GM23338 (cell line): ENCODE data around the gene MCTP1. TPM values are rescaled to one million over a fixed set of nuclear protein-coding genes. Genes with fewer than 3 reads are reported as not detected.

Source experiments
- ATAC-seq: fragments of 200-7000 bp; cut with Tn5 transposase; 3 replicates; pipeline ENCODE4 v1.9.1; 2020
- DNase-seq: peaks from one replicate; pipeline ENCODE4 v3.0.0-alpha.2; 2015; ENCODE audit warnings: low spot score
- H2AFZ ChIP-seq: fragments of 200-600 bp; sonication (generic); 2 replicates; pipeline ENCODE4 v1.8.0; 2016; ENCODE audit warnings: antibody characterized with exemption, mild to moderate bottlenecking, moderate library complexity
- H3F3A ChIP-seq: fragments of 200-600 bp; sonication (generic); replicated peaks from 2 replicates; pipeline ENCODE4 v1.8.0; 2017; ENCODE audit warnings: antibody characterized with exemption, mixed run types, low read depth
- H3K27ac ChIP-seq: fragments of 200-600 bp; sonication (generic); 2 replicates; pipeline ENCODE4 v1.6.1; 2016; ENCODE audit warnings: low read depth
- H3K27me3 ChIP-seq: fragments of 200-600 bp; sonication (generic); 2 replicates; pipeline ENCODE4 v1.8.0; 2016; ENCODE audit warnings: mild to moderate bottlenecking, mixed run types, moderate library complexity; ENCODE audit not compliant: insufficient read depth
- H3K36me3 ChIP-seq: fragments of 200-600 bp; sonication (generic); 2 replicates; pipeline ENCODE4 v1.8.0; 2016; ENCODE audit warnings: mild to moderate bottlenecking; ENCODE audit not compliant: insufficient read depth
- H3K4me1 ChIP-seq: fragments of 200-600 bp; sonication (generic); 2 replicates; pipeline ENCODE4 v1.8.0; 2016; ENCODE audit warnings: mild to moderate bottlenecking, moderate library complexity; ENCODE audit not compliant: insufficient read depth
- H3K4me2 ChIP-seq: fragments of 200-600 bp; sonication (generic); 2 replicates; pipeline ENCODE4 v1.7.1; 2017; ENCODE audit warnings: mixed run types
- H3K4me3 ChIP-seq: fragments of 200-600 bp; sonication (generic); 2 replicates; pipeline ENCODE4 v1.6.1; 2016; ENCODE audit warnings: mixed run types
- H3K79me2 ChIP-seq: fragments of 200-600 bp; sonication (generic); replicated peaks from 2 replicates; pipeline ENCODE4 v1.8.0; 2017; ENCODE audit warnings: mild to moderate bottlenecking; ENCODE audit not compliant: insufficient read depth
- H3K9me2 ChIP-seq: fragments of 200-600 bp; sonication (generic); 2 replicates; pipeline ENCODE4 v1.8.0; 2017; ENCODE audit not compliant: insufficient read depth
- H4K20me1 ChIP-seq: fragments of 200-600 bp; sonication (generic); replicated peaks from 2 replicates; pipeline ENCODE4 v1.8.0; 2017; ENCODE audit warnings: mild to moderate bottlenecking; ENCODE audit not compliant: insufficient read depth
- H3K27ac Mint-ChIP-seq: 2 replicates; pipeline ENCODE4 v1.8.0; 2020; ENCODE audit warnings: inconsistent platforms, mild to moderate bottlenecking, moderate library complexity, mixed read lengths
- H3K27me3 Mint-ChIP-seq: 3 replicates; pipeline ENCODE4 v1.8.0; 2022; ENCODE audit warnings: low read depth, mild to moderate bottlenecking, moderate library complexity, mixed read lengths, inconsistent platforms; ENCODE audit not compliant: insufficient read depth, poor library complexity
- H3K36me3 Mint-ChIP-seq: 3 replicates; pipeline ENCODE4 v1.8.0; 2021; ENCODE audit warnings: low read depth, mild to moderate bottlenecking, inconsistent platforms, moderate library complexity, mixed read lengths
- H3K4me1 Mint-ChIP-seq: 3 replicates; pipeline ENCODE4 v1.8.0; 2020; ENCODE audit warnings: mild to moderate bottlenecking, inconsistent platforms, mixed read lengths
- H3K4me3 Mint-ChIP-seq: 3 replicates; pipeline ENCODE4 v1.8.0; 2021; ENCODE audit warnings: moderate library complexity, mild to moderate bottlenecking, inconsistent platforms, mixed read lengths
- H3K9me3 Mint-ChIP-seq: 3 replicates; pipeline ENCODE4 v1.8.0; 2020; ENCODE audit warnings: moderate library complexity, mild to moderate bottlenecking, inconsistent platforms, mixed read lengths
- CREB1 ChIP-seq: fragments of 250-450 bp; sonication (Bioruptor Pico); IDR thresholded peaks from 2 replicates; pipeline ENCODE4 v1.5.0; 2020; ENCODE audit warnings: low read depth, mild to moderate bottlenecking, moderate library complexity
- CTCF ChIP-seq, 2 experiments: fragments of 200-600 bp in 1 of 2; sonication (generic) in 1 of 2; conservative IDR thresholded peaks; 2 replicates each; pipeline versions ENCODE4 v1.5.1 to v1.6.1; 2016 to 2017; ENCODE audit warnings: antibody characterized with exemption in 2 of 2, low read depth in 2 of 2, mild to moderate bottlenecking in 2 of 2, moderate library complexity in 1 of 2
- ETS1 ChIP-seq: IDR thresholded peaks from 2 replicates; pipeline ENCODE4 v1.6.1; 2016; ENCODE audit warnings: antibody characterized with exemption
- EZH2phosphoT487 ChIP-seq: fragments of 200-600 bp; sonication (generic); IDR thresholded peaks from one replicate; pipeline ENCODE4 v1.8.1; 2018; ENCODE audit warnings: antibody characterized with exemption; ENCODE audit not compliant: unreplicated experiment
- NANOG ChIP-seq: IDR thresholded peaks from 2 replicates; pipeline ENCODE4 v1.6.1; 2016; ENCODE audit warnings: antibody characterized with exemption, borderline replicate concordance
- POLR2AphosphoS5 ChIP-seq: IDR thresholded peaks from 2 replicates; pipeline ENCODE4 v1.6.1; 2016; ENCODE audit warnings: antibody characterized with exemption, low read depth
- STAT1 ChIP-seq: IDR thresholded peaks from one replicate; pipeline ENCODE4 v1.6.1; 2016; ENCODE audit warnings: antibody characterized with exemption; ENCODE audit not compliant: unreplicated experiment
- ZNF114 ChIP-seq: fragments of 250-450 bp; sonication (Bioruptor Pico); IDR thresholded peaks from 2 replicates; pipeline ENCODE4 v1.5.0; 2020; ENCODE audit warnings: mild to moderate bottlenecking, moderate library complexity
- ZNF462 ChIP-seq: fragments of 250-450 bp; sonication (Bioruptor Pico); IDR thresholded peaks from 2 replicates; pipeline ENCODE4 v1.5.0; 2020; ENCODE audit warnings: mild to moderate bottlenecking, moderate library complexity
- polyA plus RNA-seq: library from polyadenylated mRNA; unstranded; fragments of >200 nt; fragmentation: Nextera tagmentation; extraction: Ambion mirVana; gene quantifications from 2 replicates; pipeline ENCODE4 v1.2.1, GENCODE V29; 2016
- total RNA-seq: library from RNA; depleted of rRNA; stranded (reverse); fragments of >200 nt; shearing (Covaris generic); gene quantifications from 2 replicates; pipeline ENCODE4 v1.2.3, GENCODE V29; 2014

The MCTP1 gene
- total and polyA plus RNA-seq, 2 experiments from 2014 or later, result 3.7 to 4.2 TPM

GRCh38 chr5:95241161-95241560 is 43.7 kb downstream of the MCTP1 start:
- H2AFZ ChIP-seq, result no peak overlapping the region
- H3K27me3 Mint-ChIP-seq, result no peaks in the 10 kb centered on the region
- H3K9me3 Mint-ChIP-seq, result no peaks in the 10 kb centered on the region
- H3K4me1 ChIP-seq, result no peaks in the 10 kb centered on the region
- H3K4me3 ChIP-seq, result no peak overlapping the region
- TF ChIP-seq CTCF (conservative IDR thresholded peaks at IDR 0.05; ENCODE audit: low read depth in 2 of 2) (no peak), STAT1 (no peak), ZNF462 (CRISPR knock-in tag) (no peak), ETS1 (no peak), EZH2phosphoT487 (no peak), POLR2AphosphoS5 (no peak), CREB1 (CRISPR knock-in tag) (no peak), NANOG (no peak), ZNF114 (CRISPR knock-in tag) (no peak)
- ATAC-seq (no peak), DNase-seq (no peak)
- no peaks in the 10 kb centered on the region for H3K27me3 ChIP-seq
- H3K36me3 ChIP-seq, result no peaks in the 10 kb centered on the region
- H3K4me2 ChIP-seq, result no peak overlapping the region
- no peaks in the 10 kb centered on the region for H3K9me2 ChIP-seq
- H3K79me2 ChIP-seq, result no peaks in the 10 kb centered on the region
- no peaks in the 10 kb centered on the region for H3K4me1 Mint-ChIP-seq
- no peaks in the 10 kb centered on the region; the same call in 1 of the 2 replicates for H4K20me1 ChIP-seq
- H3K36me3 Mint-ChIP-seq, result no peaks in the 10 kb centered on the region; the same call in 2 of the 3 replicates
- H3F3A ChIP-seq, result no peaks in the 10 kb centered on the region
- H3K27ac ChIP-seq, result no peak overlapping the region
- no peak overlapping the region for H3K27ac Mint-ChIP-seq
- H3K4me3 Mint-ChIP-seq, result no peak overlapping the region
